HG02970 (cell line): ENCODE data around the gene PERM1.
A peak's percentile ranks its signal among the peaks of the same experiment; 100 is the strongest.
"Not testable (repeated sequence)": the region's sequence is repeated elsewhere in the genome, so short reads cannot be mapped to it uniquely, and the experiment has no call there.

Source experiments
- ATAC-seq: cut with Tn5 transposase; IDR thresholded peaks from one replicate; pipeline ENCODE4 v1.9.1; 2021; ENCODE audit warnings: mild to moderate bottlenecking, moderate library complexity, moderate number of reproducible peaks; ENCODE audit not compliant: unreplicated experiment, low FRiP score

Gene PERM1, protein sequence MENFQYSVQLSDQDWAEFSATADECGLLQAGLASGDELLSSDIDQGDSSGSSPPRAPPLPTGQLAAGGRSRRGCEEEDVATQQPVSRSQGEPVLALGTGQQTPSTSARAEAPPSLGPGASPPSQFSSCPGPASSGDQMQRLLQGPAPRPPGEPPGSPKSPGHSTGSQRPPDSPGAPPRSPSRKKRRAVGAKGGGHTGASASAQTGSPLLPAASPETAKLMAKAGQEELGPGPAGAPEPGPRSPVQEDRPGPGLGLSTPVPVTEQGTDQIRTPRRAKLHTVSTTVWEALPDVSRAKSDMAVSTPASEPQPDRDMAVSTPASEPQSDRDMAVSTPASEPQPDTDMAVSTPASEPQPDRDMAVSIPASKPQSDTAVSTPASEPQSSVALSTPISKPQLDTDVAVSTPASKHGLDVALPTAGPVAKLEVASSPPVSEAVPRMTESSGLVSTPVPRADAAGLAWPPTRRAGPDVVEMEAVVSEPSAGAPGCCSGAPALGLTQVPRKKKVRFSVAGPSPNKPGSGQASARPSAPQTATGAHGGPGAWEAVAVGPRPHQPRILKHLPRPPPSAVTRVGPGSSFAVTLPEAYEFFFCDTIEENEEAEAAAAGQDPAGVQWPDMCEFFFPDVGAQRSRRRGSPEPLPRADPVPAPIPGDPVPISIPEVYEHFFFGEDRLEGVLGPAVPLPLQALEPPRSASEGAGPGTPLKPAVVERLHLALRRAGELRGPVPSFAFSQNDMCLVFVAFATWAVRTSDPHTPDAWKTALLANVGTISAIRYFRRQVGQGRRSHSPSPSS

GRCh38 chr1:981955-982558 is at the start of gene PERM1:
TSS of gene PERM1 (minus strand) at chr1:982093. CDS start at chr1:981029, 1,064 bp downstream.
- ATAC-seq, result no peak

GRCh38 chr1:1030867-1031658 is 49.2 kb upstream of the PERM1 start:
- ATAC-seq, result not testable (repeated sequence)

DNA sequence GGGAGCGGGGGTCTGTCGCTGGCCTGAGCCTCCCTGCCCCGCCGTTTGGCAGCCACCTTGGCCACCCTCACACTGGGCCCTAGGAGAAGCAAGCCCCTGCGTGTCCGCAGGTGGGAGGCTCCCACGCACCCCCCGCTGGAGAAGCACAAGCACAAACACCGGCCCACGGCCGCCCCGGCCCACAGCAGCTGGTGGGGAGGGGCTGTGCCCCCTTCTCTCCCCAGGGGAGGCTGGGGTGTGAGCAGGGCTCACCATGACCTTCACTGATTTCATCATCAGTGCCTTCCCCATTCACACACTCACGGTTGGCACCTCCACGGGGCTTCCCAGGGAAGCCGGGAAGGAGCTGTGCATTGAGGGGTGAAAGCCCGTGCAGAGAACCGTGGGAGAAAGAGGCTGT is 45.9 kb upstream of the PERM1 start:
- no peak for ATAC-seq

DNA sequence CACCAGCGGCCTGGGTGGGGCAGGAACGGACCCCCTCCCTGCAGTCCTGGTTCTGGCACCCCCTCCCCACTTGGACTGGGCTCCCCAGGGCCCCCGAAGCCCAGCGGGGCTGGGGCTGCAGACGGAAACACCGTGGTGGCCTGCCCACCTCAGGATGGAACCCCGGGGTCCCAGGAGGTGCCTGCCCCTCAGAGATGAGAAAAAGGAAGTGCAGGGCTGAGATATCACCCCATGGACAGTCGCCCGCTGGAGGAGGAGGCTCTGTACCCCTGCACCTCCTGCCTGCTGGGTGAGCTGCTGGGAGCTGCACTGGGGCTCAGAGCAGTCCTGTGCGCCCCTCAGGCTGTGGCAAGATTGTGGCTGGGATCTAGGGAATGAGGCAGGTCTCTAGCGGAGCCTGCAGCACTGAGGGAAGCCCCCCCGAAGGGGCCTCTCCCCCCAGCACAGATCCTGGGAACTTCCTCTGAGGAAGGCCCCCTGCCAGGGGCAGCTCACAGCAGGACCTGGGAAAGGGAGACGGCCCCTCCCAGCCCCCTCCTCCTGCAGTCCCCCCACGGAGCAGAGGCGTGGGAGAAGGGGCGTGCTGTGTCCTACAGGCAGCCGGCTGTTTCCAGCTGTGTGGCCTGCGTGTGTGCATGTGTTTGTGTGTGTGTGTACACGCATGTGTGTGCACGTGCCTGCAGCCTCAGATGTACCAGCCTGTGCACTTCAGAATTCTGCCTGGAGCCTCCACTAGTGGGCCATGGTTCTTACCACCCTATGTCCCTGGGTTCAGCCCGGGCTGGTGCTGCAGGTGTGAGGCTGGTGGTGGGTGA is 44.9 kb upstream of the PERM1 start:
- ATAC-seq, result no peak

GRCh38 chr1:1025730-1026129 is 43.8 kb upstream of the PERM1 start:
- ATAC-seq, result no peak

DNA sequence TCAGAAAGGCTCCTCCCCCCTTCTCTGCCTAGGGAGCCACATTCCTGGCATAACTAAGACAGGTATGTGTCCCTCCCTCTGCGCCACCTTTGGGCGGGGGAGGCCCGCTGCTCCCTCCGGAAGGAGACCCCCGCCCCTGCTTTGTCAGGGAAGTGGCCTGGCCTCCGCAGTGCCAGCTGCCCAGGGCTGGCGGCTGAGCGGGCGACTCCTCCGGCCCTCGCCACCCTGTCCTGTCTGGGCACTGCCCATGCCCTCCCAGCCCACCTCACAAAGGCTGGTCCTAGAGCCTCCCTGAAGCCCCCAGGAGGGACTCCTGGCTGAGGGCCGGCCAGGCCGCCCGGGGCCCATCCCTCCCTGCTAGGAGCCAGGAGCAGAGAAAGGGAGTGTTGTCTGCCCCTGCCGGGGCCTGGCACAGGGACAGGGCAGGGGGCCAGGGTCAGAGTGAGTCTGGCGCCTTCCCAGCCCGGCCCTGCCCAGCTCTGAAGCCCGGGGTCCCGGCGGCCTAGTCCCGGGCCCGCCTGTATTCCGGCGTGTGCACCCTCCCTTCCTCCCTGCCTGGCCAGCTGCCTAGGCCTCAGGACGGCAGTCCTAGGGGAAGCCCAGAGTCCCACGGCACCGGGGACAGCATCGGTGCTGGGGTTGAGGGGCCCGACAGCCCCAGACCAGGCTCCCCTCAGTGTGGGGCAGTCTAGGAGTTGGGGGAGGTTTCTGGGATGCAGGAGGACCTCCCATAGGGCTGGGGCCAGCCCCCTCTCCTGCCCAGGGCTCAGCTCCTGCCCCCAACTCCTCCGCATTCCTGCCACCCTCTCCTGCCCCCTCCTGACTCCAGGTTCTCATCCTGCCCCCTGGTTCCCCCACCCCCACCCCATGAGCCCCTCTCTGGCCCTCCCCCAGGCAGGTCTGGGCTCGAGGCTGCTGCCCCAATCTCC is 43.1 kb upstream of the PERM1 start:
- no peak for ATAC-seq

- no peak for ATAC-seq
Observed at GRCh38 chr1:1024149-1024770, 42.4 kb upstream of the PERM1 start.

DNA sequence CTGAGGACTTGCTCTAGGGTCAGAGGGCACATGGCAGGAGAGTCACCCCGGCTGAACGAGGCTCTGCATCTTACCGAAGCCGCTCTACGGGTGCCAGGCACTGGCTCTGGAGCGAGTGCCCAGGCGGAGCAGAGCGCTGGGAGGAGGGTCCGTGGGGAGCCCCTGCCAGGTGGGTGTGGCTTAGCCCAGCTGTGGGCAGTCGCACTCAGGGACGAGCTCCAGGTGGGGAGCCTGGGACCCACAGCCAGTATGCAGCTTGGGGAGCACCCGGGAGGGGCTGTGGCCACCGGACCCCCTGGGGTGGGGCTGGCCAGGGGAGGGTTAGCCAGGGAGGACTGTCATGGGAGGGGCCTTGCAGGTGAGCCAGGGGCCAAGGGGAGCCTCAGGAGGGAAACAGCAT is 41.8 kb upstream of the PERM1 start:
- ATAC-seq, result no peak

DNA sequence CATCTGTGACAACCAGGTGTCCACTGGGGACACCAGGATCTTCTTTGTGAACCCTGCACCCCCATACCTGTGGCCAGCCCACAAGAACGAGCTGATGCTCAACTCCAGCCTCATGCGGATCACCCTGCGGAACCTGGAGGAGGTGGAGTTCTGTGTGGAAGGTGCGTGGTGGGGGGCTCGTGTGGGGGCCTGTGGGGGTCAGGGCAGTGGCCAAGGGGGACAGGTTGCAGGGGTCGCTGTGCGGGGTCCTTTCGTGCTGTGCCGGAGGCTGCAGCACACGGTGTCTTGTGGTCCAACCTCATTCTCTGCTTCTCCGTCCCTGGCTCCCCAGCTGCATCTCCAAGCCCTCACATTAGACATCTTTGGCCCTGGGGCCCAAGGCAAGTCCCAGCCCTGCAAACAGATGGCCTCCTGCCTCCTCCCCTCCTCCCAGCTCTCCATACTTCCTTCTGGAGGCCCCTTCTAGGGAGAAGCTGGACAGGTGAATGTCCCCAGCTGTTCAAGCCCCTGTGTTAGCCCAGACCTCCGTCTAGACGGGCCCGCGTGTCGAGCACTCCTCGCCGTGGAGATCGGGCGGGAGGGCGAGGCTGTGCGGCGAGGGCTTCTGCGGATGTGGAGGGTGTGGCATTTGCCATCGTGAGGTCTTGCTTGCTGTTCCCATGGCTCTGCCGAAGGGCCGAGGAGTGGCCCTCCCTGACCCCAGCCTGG is 40.6 kb upstream of the PERM1 start:
- no peak for ATAC-seq

DNA sequence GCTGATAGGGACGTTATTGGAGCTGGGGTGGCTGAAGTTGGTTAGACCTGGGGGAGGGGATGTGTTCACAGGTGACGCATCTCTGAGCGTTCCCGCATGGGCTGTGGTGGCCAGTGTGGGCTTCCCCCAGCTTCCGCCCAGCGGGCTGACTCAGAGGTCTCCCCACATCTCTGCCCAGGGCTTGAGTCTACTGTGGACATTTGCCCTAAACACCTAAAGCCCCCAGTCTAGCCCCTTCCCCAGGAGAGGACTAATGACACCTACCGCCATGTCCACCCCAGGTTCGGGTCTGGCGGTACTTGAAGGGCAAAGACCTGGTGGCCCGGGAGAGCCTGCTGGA is 40.0 kb upstream of the PERM1 start:
- no peak for ATAC-seq

GRCh38 chr1:1021010-1021919 is 39.4 kb upstream of the PERM1 start:
- no peak for ATAC-seq

DNA sequence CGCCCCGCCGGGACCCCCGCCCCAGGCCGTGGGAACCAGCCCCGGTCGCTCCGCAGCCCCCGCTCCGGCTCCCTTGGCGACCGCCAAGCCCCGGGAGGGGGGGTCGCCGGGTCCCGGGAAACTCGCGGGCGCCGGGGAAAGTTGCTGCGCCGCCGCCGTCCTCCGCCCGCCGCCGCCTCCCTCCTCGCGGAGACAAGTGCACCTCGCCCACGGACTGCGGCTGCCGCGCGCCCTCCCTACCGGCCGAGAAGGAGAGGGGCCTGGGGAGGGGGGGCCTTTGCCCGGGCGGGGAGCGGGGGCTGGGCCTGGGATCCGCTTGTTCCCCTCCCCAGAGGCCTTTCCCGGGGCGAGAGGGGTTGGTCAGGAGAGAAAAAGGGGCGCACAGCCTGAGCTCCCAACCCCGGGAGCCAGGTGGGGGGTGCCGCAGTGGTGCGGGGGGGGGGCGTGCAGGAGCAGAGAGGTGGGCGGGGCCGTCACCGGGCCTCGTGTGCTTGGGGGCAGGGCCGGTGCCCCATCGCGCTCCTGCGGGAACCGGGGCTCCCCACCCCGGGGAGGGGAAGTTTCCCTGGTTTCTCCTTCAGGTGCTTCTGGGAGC is 38.6 kb upstream of the PERM1 start:
- peak; percentile 1 for ATAC-seq

GRCh38 chr1:1020000-1020404 is 38.1 kb upstream of the PERM1 start, which contains the start of gene AGRN:
TSS of gene AGRN (plus strand) at chr1:1020120. CDS start at chr1:1020173, 53 bp downstream.
- peak; percentile 26 for ATAC-seq

DNA sequence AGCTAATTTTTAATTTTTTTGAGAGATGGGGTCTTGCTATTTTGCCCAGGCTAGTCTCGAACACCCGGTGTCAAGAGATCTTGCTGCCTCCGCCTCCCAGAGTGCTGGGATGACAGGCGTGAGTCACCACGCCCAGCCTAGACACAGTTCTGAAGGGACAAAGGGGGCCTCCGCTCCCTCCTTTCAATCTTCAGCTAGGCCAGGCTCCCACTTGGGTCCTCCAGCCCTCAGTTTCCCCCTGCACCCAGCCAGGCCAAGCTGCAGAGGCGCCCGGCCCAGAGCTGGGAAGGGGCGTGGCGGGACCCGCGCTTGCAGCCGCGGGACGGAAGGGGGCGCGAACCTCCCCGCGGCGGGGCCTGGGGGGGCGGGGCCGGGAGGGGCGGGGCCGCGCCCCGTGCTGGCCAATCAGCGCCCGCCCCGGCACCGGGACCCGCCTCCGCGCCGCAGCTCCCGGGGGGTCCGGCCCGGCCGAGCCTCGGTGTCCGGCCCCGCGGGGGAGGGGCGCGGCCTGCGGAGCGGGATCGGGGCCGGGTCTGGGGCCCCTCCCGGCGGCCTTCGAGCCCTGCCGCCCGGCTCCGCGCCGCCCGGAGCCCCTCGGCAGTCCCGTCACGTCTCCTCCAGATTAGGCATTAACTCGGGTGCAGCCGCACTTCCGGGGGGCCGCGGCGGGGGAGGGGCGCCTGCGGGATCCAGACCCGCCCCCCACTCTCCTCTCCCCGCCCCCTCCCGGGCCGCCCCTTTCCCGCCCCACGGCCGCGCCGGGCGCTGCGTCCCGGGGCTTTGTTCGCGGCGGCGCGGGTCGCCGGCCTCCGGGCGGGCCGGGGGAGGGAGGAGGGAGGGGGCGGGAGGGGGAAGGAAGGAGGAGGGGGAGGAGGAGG is 37.5 kb upstream of the PERM1 start:
- ATAC-seq, result peak; percentile 72

- not testable (repeated sequence) for ATAC-seq
Observed at GRCh38 chr1:1018321-1018685, 36.4 kb upstream of the PERM1 start.
